ENCODE data around the gene PRKD1.

- TF ChIP-seq, protein P1, sequence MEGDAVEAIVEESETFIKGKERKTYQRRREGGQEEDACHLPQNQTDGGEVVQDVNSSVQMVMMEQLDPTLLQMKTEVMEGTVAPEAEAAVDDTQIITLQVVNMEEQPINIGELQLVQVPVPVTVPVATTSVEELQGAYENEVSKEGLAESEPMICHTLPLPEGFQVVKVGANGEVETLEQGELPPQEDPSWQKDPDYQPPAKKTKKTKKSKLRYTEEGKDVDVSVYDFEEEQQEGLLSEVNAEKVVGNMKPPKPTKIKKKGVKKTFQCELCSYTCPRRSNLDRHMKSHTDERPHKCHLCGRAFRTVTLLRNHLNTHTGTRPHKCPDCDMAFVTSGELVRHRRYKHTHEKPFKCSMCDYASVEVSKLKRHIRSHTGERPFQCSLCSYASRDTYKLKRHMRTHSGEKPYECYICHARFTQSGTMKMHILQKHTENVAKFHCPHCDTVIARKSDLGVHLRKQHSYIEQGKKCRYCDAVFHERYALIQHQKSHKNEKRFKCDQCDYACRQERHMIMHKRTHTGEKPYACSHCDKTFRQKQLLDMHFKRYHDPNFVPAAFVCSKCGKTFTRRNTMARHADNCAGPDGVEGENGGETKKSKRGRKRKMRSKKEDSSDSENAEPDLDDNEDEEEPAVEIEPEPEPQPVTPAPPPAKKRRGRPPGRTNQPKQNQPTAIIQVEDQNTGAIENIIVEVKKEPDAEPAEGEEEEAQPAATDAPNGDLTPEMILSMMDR (IDR thresholded peaks at IDR 0.05), result no peak
- TF ChIP-seq POLR2A (IDR thresholded peaks at IDR 0.05), result no peak
Observed at GRCh38 chr14:29783556-29783955, 144.1 kb downstream of the PRKD1 start.
